Activated CD8-positive, alpha-beta memory T cell treated with anti-CD3 and anti-CD28 coated beads, Interleukin-2, amount 50 U/mL, for 24 hours (primary cell): ENCODE data around the gene DDX4.
"Not testable (repeated sequence)": the region's sequence is repeated elsewhere in the genome, so short reads cannot be mapped to it uniquely, and the experiment has no call there.

Experiments used
- DNase-seq: peaks from one replicate; pipeline ENCODE4 v3.0.0-alpha.2; 2020; ENCODE audit errors: extremely low read depth

The DDX4 gene

GRCh38 chr5:55724281-55724680 is 13.6 kb upstream of the DDX4 start:
- no peak for DNase-seq

DNA sequence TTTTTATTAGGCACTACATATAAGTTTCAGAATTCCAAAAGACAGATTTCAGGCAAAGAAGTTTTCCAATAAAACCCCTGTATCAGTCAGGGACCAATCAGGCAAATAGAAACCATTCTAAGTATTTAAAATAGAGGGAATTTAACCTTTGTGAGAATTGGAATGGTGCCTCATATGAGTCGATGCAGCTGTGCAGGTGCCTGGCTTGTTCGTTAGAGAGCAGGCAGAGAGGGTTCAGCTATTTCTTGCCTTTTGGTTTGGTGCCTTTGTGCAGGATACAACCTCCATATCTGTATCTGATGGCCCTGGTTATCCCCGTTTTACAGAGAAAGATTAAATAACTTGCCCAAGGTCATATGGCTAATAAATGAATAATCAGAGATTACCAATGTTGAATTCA is 6.0 kb upstream of the DDX4 start:
- no peak for DNase-seq

DNA sequence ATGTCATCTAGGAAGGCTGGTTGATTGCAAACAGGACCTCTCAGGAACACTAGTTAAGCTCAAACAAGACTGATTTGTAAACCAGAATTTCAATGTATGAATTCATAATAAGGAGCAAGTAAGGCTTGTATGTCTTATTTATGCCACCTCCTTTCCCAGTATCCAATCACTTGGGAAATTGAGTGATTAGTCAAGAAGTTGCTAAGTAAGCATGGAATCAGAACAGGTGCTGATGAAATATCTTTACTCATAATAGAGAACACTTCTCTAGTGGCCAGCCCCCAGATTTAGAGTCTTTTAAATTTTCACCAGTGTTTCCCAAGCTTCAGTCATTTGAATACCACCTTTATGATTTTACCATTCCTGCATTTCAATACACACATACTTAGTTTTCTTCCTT is 5.3 kb upstream of the DDX4 start:
- no peak for DNase-seq

GRCh38 chr5:55734658-55735057 is 3.2 kb upstream of the DDX4 start:
- DNase-seq: no peak

DNA sequence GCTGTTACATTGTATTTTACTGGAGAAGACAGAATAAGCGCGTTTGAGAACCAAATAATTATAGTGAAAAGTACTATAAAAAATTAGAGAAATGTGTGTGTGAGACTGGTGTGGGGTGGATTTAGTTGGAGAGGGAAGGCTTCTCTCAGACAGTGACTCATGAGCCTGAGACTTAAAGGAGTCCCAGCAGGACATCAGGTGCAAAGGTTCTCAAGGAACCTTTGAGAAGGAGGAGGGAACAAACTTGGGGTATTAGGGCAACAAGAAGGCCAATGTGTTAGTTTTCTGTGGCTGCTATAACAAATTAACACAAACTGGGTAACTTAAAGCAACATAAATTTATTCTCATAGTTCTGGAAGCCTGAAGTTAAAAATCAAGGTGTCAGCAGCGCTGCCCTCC is 4.9 kb downstream of the DDX4 start:
- no peak for DNase-seq

GRCh38 chr5:55747778-55748318 is 10.0 kb downstream of the DDX4 start:
- no peak for DNase-seq

DNA sequence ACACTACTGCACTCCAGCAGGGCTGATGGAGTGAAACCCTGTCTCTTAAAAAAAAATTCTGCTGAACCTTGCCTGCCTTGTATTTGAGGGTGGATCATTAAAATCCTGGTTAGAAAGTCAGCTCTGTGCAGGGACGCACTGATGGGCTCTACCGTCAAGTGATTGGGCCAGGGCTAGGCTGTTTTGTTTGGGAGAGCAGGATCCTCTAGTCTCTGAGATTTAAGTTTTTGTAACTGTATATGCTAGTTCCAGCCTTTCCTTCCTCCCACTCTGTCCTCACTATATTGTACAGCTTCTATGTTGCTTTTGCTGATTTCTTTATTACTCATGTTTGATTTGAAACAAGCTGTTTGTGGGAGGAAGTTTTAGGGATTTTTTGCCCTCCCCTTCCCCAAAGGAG is 11.5 kb downstream of the DDX4 start:
- DNase-seq: no peak

GRCh38 chr5:55750063-55750462 is 12.2 kb downstream of the DDX4 start:
- no peak for DNase-seq

DNA sequence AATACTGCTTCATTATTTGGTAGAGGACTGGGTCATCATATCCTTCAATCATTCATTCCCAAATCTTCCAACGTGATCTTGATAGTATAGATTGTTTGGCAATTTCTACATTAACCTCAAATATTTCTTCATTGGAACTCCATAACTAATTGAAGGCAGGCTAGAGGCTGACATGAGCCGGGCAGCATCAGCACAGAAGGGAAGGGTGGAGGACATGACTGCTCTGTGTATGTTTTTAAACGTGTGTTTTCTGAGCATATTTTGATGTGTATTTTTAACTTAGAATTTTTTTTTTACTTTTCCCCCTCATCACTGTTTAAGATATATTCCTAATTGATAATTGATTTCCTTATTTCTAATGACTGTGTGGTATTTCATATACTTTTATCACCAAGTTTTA is 12.6 kb downstream of the DDX4 start:
- no peak for DNase-seq

DNA sequence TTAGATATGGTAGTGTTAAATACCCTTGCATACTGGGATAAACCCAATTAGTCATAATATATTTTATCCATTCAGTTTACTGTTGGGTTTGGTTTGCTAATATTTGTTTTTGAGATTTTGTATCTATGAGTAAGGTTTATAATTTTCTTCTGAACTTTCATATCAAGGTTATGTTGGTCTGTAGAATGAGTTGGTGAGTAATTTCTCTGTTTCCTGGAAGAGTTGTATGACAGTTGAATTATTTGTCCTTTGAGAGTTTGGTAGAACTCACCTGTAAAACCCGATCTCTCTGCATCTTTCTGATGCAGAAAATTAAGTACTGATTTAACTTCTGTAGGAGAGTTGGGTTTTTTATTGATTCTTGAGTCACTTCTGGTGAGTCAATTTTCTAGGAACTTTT is 20.4 kb downstream of the DDX4 start:
- no peak for DNase-seq

DNA sequence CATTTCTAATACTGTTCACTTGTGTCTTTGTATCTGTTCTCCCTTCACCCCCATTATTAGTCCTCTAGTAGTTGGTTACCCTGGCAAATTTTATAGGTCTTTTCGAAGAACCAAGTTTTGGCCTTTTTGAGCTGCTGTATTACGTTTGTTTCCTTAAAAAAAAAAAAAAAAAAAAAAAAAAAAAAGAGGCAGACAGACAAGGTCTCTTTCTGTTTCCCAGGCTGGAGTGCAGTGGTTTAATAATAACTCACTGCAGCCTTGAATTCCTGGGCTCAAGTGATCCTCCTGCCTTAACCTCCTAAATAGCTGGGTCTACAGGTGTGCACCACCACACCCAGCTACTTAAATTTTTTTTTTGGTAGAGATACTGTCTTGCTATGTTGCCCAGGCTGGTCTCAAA is 20.9 kb downstream of the DDX4 start:
- DNase-seq: no peak

- DNase-seq: not testable (repeated sequence)
These were observed 23.9 kb downstream of the DDX4 start for GRCh38 chr5:55761721-55762120.

DNA sequence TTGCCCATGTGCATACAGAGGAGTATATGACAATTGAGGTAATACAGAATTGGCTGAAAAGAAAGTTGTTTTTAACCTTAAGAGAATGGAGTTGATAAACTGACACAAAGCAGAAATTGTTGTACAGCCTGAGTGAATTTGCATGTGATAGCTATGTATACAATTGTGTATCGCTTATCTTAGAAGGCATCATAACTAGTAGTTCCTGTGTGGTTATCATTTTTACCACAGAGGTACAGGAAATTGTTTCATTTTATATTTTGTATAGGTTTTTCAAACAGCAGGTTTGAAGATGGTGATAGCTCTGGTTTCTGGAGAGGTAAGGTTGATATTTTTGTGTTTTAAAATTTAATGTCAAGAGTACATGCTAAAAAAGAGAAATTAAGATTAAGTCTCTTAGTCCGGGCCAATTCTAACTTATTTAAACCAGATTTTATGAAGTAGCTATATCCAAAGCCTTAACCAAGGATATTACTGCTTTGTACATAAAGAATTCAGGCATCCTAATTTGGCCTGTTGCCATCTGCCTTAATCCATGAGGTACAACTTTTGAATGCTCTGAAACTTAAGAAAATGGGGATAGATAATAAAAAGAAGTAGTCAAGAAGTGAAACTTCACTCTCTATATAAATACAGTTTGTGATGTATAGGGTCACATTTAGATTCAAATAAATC is 26.0 kb downstream of the DDX4 start:
- no peak for DNase-seq

DNA sequence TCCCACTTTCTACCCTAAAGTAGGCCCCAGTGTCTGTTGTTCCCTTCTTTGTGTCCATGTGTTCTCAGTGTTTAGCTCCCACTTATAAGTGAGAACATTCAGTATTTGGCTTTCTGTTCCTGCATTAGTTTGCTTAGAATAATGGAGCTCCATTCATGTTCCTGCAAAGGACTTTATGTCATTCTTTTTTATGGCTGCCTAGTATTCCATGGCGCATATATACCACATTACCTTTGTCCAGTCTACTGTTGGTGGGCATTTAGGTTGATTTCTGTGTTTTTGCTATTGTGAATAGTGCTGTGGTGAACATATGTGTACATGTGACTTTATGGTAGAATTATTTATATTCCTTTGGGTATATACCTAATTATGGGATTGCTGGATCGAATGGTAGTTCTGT is 30.4 kb downstream of the DDX4 start:
- DNase-seq: no peak

- DNase-seq: no peak
These were observed 33.4 kb downstream of the DDX4 start for GRCh38 chr5:55771175-55771655.

GRCh38 chr5:55773057-55773456 is 35.2 kb downstream of the DDX4 start:
- no peak for DNase-seq

- DNase-seq: no peak
These were observed 39.5 kb downstream of the DDX4 start for GRCh38 chr5:55777332-55777731.

DNA sequence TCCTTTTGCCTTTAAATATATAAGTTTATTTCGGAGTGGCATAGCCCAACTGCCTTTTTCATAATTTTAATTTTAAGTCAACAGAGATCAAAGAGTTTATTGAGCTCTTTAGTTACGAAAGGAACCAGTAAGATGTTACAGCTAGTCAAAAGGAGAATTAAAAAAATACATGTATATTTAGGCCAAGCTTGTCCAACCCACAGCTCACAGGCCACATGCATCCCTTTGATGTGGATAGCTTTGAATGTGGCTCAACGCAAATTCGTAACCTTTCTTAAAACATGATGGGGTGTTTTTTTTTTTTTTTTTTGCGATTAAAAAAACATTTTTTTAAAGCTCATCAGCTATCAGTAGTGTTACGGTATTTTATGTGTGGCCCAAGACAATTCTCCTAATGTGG is 63.1 kb downstream of the DDX4 start:
- DNase-seq: no peak

DNA sequence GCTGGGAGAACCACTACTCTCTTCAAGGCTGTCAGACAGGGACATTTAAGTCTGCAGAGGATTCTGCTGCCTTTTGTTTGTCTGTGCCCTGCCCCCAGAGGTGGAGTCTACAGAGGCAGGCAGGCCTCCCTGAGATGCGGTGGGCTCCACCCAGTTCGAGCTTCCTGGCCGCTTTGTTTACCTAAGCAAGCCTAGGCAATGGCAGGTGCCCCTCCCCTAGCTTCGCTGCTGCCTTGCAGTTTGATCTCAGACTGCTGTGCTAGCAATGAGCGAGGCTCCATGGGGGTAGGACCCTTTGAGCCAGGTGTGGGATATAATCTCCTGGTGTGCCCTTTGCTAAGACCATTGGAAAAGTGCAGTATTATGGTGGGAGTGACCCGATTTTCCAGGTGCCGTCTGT is 71.0 kb downstream of the DDX4 start:
- not testable (repeated sequence) for DNase-seq

- not testable (repeated sequence) for DNase-seq
These were observed 78.1 kb downstream of the DDX4 start for GRCh38 chr5:55815939-55816338.

GRCh38 chr5:55816342-55816741 is 78.5 kb downstream of the DDX4 start:
- no peak for DNase-seq

DNA sequence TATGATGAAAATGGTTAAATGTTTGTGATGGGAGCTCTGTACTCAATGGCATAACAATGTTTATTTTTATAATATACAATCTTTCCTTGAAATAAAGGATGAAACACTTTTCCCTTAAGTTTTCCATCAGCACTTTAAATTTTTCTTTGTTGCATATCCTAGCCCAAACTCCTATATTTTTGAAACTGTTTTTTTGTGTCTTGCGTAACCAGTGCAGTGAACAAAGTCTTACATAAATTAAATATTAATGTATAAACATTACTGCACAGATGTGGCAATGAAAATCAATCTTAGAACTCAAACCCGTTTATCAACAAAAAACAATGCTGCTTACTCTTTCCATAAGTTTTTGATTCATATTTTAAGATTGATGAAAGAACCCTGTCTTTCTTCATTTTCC is 79.2 kb downstream of the DDX4 start:
- no peak for DNase-seq

DNA sequence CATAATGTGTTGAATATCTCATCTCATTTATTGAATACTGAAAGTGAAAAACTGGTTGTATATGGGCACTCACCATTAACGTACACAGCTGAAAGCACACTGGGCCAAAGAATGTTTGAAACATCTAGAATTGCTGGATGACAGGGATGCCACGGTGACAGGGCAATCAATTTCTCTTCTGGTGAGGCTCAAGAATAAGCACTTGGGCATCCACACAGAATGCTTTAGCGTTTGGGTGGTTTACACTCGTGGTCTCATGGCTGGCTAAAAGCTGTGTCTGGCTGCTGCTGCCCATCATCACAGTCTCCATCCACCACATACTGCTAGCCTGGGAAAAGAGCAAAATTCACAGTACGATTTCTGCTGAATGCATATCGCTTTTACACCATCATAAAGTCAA is 82.6 kb downstream of the DDX4 start:
- no peak for DNase-seq
